Cardiac muscle cell (in vitro differentiated cells and primary cell): Measurements from ENCODE around the gene LILRB5. TPM values are rescaled to one million over a fixed set of nuclear protein-coding genes. Genes with fewer than 3 reads are reported as not detected.
"Not testable (repeated sequence)": the region's sequence is repeated elsewhere in the genome, so short reads cannot be mapped to it uniquely, and the experiment has no call there.

ENCODE experiments used
- DNase-seq, 2 donors: peaks; one replicate each; pipeline versions ENCODE4 v3.0.0 to v3.0.0-alpha.2; 2010 to 2017; ENCODE audit warnings: low read depth in 1 of 2, low spot score in 1 of 2
- H3K27ac ChIP-seq: fragments of 200-600 bp; sonication (generic); 2 replicates; pipeline ENCODE4 v1.5.1; 2016
- H3K27me3 ChIP-seq: fragments of 200-600 bp; sonication (generic); 2 replicates; pipeline ENCODE4 v1.6.0; 2016; ENCODE audit warnings: control low read depth
- H3K36me3 ChIP-seq: fragments of 200-600 bp; sonication (generic); 2 replicates; pipeline ENCODE4 v1.5.1; 2016; ENCODE audit warnings: control low read depth
- H3K4me1 ChIP-seq: fragments of 200-600 bp; sonication (generic); 2 replicates; pipeline ENCODE4 v1.8.1; 2017; ENCODE audit warnings: low read depth, mild to moderate bottlenecking, mixed run types
- H3K4me3 ChIP-seq: fragments of 200-600 bp; sonication (generic); 2 replicates; pipeline ENCODE4 v1.5.1; 2016; ENCODE audit warnings: mild to moderate bottlenecking
- H3K9me3 ChIP-seq: fragments of 200-600 bp; sonication (generic); 2 replicates; pipeline ENCODE4 v1.5.1; 2017; ENCODE audit warnings: low read depth, mild to moderate bottlenecking, control low read depth
- polyA plus RNA-seq: library from polyadenylated mRNA; unstranded; fragments of >200 nt; fragmentation: Nextera tagmentation; extraction: Ambion mirVana; gene quantifications from 2 replicates; pipeline ENCODE4 v1.2.1, GENCODE V29; 2016
- total RNA-seq: library from RNA; depleted of rRNA; stranded (reverse); fragments of >200 nt; gene quantifications from 2 replicates; pipeline ENCODE4 v1.2.3, GENCODE V29; 2016
- TF ChIP-seq, protein P1 (sequence below): IDR thresholded peaks from 2 replicates; pipeline ENCODE4 v1.5.1; 2012; ENCODE audit warnings: low read depth, mild to moderate bottlenecking, low read length

The LILRB5 gene
- total and polyA plus RNA-seq, 2 experiments from 2014 or later, result not detected

DNA sequence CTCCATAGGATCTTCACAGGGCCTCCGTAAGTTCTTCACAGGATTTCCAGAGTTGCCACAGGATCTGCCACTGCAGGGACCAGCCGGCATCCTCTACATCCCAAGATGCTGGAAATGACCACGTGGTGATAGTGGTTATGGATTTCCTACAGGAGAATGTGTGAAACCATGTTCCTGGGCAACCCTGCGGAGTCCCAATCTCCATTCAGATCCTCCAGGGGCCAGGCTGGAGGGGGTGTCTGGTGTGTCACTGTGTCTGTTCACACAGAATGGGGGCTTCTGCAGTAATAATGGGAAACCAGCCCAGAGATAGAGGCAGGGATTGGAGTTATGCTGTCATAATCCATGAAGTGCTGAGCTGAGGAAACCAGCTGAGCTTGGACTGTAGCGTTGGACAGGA lies 23.1 kb downstream of the LILRB5 start:
- Histone ChIP-seq H3K9me3 (no peaks in the 10 kb centered on the region), H3K4me3 (no peak overlapping the region), H3K4me1 (no peaks in the 10 kb centered on the region), H3K27ac (no peak overlapping the region), H3K36me3 (no peaks in the 10 kb centered on the region), H3K27me3 (peaks cover 30% of the 10 kb centered on the region)
- TF ChIP-seq, protein P1, sequence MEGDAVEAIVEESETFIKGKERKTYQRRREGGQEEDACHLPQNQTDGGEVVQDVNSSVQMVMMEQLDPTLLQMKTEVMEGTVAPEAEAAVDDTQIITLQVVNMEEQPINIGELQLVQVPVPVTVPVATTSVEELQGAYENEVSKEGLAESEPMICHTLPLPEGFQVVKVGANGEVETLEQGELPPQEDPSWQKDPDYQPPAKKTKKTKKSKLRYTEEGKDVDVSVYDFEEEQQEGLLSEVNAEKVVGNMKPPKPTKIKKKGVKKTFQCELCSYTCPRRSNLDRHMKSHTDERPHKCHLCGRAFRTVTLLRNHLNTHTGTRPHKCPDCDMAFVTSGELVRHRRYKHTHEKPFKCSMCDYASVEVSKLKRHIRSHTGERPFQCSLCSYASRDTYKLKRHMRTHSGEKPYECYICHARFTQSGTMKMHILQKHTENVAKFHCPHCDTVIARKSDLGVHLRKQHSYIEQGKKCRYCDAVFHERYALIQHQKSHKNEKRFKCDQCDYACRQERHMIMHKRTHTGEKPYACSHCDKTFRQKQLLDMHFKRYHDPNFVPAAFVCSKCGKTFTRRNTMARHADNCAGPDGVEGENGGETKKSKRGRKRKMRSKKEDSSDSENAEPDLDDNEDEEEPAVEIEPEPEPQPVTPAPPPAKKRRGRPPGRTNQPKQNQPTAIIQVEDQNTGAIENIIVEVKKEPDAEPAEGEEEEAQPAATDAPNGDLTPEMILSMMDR, result no peak
- no peak for DNase-seq

DNA sequence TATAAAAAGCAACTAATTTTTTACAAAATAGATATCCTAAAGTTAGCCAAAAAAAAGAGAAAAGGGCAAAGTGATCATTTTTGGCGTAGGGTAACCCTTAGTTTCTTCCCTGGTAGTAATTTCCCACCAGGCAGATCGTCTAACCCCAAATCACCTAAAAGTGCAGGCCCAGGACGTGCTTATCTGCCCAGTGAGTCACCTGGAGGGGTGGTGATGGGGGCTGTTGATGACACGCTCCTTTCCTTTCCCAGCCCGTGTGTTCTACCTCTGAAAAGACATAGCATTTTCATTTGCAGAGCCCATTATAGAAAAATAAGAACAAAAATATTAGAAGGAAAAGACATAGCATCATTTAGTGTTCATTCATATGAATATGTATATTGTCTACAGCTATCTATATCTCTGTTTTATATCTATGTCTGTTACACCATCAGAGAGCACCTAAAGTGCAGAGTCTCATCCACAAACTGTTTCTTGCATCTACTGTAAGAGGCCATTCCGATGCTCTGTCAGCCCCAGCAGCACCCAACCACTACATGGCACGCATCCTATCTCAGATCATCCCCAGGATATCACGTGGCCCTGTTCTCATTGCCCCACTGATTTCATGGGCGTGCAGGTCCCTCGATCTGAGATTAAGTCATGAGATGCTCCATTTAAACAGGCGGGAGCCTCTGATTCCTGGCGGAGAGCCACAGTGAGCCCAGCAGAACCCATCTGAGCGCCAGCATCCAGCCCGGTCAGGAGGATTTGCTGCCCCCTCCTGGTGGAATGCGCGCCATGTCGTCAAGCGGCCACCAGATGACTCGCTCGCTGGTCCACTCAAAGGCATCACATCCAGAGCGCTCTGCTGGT lies 25.8 kb downstream of the LILRB5 start:
- Histone ChIP-seq H3K27me3 (peaks cover 24% of the 10 kb centered on the region), H3K9me3 (no peaks in the 10 kb centered on the region), H3K4me1 (no peaks in the 10 kb centered on the region), H3K27ac (no peak overlapping the region), H3K36me3 (no peaks in the 10 kb centered on the region), H3K4me3 (no peak overlapping the region)
- peak; percentile 89 to 91 for DNase-seq
- TF ChIP-seq, protein P1, result peak; percentile 92

DNA sequence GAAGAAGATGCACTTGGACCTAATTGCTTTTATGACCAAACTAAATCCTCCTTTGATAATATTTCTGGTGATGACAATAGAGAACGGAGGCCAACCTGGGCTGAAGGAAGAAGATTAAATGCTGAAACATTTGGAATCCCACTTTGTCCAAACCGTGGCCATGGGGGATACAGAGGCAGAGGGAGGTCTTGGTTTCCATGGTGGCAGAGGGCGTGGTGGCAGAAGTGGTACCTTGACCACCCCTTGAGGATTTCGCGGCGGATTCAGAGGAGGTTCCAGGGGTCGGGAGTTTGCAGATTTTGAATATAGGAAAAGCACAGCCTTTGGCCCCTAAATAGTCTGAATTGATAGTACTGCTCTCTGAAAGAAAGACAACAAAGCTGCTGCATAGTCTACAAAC lies 27.0 kb downstream of the LILRB5 start:
- Histone ChIP-seq H3K36me3 (no peaks in the 10 kb centered on the region), H3K4me1 (no peaks in the 10 kb centered on the region), H3K4me3 (no peak overlapping the region), H3K27ac (no peak overlapping the region), H3K27me3 (peaks cover 19% of the 10 kb centered on the region), H3K9me3 (no peaks in the 10 kb centered on the region)
- DNase-seq, result no peak
- TF ChIP-seq, protein P1, result no peak

DNA sequence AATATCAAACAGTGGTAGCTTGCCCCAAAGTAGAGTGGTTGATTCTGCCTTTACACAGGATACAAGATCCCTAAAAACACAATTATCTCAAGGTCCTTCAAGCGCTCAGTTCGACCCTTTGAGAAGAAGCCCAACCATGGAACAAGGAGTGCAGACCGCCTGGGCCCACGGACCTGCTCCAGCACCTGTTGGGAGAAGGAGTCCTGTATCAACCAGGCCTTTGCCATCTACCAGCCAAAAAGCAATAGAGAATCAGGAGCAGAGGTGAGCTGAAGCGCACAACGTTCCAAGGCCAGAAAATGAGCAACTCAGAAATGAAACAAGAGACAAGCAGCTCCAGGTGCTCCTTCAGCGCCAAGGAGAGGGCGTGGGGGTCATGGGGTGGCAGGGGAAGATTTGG lies 27.9 kb downstream of the LILRB5 start:
- TF ChIP-seq, protein P1, result no peak
- H3K4me3 ChIP-seq, result no peak overlapping the region
- H3K27ac ChIP-seq, result no peak overlapping the region
- H3K36me3 ChIP-seq, result no peaks in the 10 kb centered on the region
- H3K4me1 ChIP-seq, result no peaks in the 10 kb centered on the region
- H3K27me3 ChIP-seq, result peaks cover 15% of the 10 kb centered on the region
- no peaks in the 10 kb centered on the region for H3K9me3 ChIP-seq
- no peak for DNase-seq

DNA sequence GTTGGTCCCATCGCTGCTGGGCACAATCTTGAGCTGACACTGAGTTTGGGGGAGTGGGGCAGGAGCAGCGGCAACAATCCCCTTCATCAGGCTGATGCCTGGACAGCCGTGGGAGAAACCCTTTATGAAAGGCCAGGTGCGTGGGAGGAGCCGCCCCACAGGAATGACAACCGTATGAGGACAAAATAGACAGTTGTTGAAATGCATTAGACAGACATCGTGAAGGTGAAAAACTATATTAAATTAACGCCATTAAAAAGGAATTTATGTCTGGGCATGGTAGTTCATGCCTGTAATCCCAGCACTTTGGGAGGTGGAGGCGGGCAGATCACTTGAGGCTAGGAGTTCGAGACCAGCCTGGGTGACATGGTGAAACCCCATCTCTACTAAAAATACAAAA lies 32.5 kb downstream of the LILRB5 start:
- not testable (repeated sequence) for H3K9me3 ChIP-seq, H3K27me3 ChIP-seq, H3K4me3 ChIP-seq, H3K27ac ChIP-seq, DNase-seq, H3K36me3 ChIP-seq, H3K4me1 ChIP-seq

DNA sequence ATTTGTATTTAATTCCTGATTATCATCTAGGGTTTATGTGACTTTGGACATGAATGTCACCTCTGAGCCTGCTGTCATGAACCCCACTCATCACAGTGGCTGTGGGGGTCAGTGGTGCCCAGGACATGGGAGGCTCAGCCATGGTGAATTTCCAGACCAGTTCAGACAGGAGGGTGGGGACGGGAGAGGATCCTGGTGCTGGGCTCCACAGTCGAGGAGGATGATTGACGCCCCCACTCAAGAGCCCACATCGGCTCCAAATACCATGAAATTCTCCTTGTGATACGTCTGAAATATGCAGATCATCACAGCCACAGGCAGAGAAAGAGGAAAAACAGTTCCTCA lies 33.2 kb downstream of the LILRB5 start:
- not testable (repeated sequence) for H3K4me1 ChIP-seq, DNase-seq, H3K27me3 ChIP-seq, H3K36me3 ChIP-seq, H3K27ac ChIP-seq, H3K9me3 ChIP-seq, H3K4me3 ChIP-seq

DNA sequence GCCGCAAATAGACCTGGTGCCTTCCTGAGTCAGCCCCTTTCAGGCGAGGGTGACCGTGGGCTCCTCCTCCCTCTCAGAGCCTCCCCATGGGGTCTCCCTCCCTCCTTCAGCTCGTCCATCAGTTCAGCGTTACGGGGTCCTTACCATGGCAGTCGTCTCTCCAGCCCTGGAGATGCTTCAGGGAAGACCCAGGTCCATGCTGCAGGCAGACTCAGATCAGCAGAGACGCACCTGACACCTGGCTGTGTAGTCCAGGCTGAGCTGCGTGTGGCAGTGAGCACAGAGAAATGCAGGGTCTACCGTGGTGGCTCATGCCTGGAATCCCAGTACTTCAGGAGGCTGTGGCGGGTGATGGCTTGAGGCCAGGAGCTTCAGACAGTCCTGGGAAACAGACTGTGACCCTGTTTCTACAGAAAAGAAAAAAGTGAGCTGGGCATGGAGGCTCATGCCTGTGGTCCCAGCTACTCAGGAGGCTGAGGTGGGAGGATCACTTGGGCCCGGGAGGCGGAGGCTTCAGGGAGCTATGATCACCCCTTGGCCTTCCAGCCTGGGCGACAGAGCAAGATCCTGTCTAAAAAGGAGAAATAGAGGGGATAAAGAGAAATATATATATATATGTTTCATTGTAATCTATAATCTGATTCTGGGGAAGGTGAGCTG lies 33.7 kb downstream of the LILRB5 start:
- H3K9me3 ChIP-seq, H3K4me1 ChIP-seq, H3K27ac ChIP-seq, DNase-seq, H3K27me3 ChIP-seq, H3K36me3 ChIP-seq, H3K4me3 ChIP-seq: not testable (repeated sequence)

DNA sequence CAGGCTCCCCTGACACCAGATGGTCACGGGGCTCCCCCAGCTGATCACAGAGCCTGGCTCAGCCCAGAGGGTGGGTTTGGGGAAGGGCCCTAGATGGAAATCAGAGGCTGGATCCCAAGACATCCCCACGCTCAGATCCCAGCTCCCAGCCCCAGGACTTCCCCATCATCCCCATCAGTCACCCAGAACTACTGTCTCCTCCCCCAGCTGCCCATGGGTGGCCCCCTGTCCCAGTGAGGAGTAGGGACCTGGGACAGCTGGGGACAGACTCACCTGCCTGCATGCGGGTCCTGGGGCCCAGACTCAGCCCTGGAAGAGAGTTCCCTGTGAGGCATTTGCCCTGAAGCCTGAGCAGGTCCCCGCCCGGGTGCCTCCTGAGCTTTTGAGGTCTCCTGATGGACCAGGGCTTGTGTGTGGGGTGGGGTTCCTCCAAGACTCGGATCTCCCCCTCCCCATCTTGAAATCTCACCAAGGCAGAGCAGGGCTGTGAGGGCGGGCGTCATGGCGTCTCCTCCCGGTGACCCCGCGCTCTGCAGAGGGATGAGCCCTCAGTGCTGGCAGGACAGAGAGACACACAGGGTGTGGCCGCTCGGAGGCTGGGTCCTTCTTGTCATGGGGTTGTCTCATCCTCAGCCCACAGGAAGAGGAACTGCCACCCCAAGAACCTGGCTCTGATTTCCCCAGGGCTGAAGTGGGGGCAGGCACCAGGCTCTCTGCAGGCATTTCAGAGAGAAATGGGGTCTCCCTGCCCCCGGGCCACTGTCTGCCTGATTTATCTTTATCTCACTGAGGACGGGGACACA lies 34.4 kb downstream of the LILRB5 start, which contains the start of gene LILRB3:
TSS of gene LILRB3 (minus strand) at position 534 of the 803 bp plus-strand sequence. CDS start at position 503, 31 bp downstream.
- not testable (repeated sequence) for H3K27ac ChIP-seq, H3K4me3 ChIP-seq, DNase-seq, H3K9me3 ChIP-seq, H3K4me1 ChIP-seq, H3K36me3 ChIP-seq, H3K27me3 ChIP-seq

DNA sequence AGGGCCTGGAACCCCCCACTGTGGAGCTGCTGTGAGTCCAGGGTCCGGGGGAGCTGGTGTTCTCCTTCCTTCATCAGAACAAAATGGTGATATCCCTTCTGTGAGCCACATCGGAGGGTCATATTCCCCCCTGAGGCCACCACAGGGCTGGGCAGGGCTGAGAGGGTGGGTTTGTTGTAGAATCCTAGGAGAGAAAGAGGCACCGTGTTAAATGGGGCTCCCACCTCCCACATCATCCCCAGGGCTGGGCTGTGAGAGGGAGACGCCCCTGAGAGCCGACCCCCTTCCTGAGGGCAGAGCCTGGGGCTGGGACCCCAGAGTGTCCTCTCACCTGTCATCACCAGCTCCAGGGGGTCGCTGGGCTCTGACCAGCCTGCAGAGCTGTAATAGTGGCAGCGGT lies 35.1 kb downstream of the LILRB5 start:
- not testable (repeated sequence) for DNase-seq, H3K4me3 ChIP-seq, H3K27me3 ChIP-seq, H3K9me3 ChIP-seq, H3K27ac ChIP-seq, H3K4me1 ChIP-seq, H3K36me3 ChIP-seq
